Esophagus squamous epithelium (tissue), 5 donors: Measurements from ENCODE around the gene JAZF1. TPM values are rescaled to one million over a fixed set of nuclear protein-coding genes. Genes with fewer than 3 reads are reported as not detected.

ENCODE experiments used
- DNase-seq: peaks from one replicate; lab custom pipeline; 2025; lab: John Stamatoyannopoulos, UW
- H3K27ac ChIP-seq, 4 donors: fragments of 200-600 bp; sonication (generic); one replicate each; pipeline ENCODE4 v1.5.1; 2016 to 2019; ENCODE audit warnings: mild to moderate bottlenecking in 1 of 4
- H3K27me3 ChIP-seq, 4 donors: fragments of 200-600 bp; sonication (generic); 1 replicate in 3 of 4; 2 replicates in 1 of 4; pipeline versions ENCODE4 v1.5.1 to v1.6.0; 2017 to 2021; ENCODE audit warnings: antibody characterized with exemption in 1 of 4
- H3K36me3 ChIP-seq, 3 donors: fragments of 200-600 bp; sonication (generic); one replicate each; pipeline ENCODE4 v1.5.1; 2016 to 2019
- H3K4me1 ChIP-seq, 3 donors: fragments of 200-600 bp; sonication (generic); one replicate each; pipeline ENCODE4 v1.5.1; 2017 to 2019
- H3K4me3 ChIP-seq, 4 donors: fragments of 200-600 bp; sonication (generic); 1 replicate in 3 of 4; 2 replicates in 1 of 4; pipeline ENCODE4 v1.5.1; 2016 to 2019; ENCODE audit warnings: mild to moderate bottlenecking in 2 of 4, moderate library complexity in 1 of 4
- H3K9me3 ChIP-seq, 3 donors: fragments of 200-600 bp; sonication (generic); one replicate each; pipeline ENCODE4 v1.5.1; 2016 to 2019
- POLR2A ChIP-seq, 4 donors: fragments of 450-650 bp; IDR thresholded peaks; one replicate each; pipeline ENCODE4 v1.6.1; 2017; ENCODE audit warnings: antibody characterized with exemption in 4 of 4, mild to moderate bottlenecking in 4 of 4, moderate library complexity in 3 of 4
- WGBS, 2 donors: methylation state at CpG; one replicate each; pipeline ENCODE4 v1.1.5; 2018; 5-methylcytosine and 5-hydroxymethylcytosine counted together
- intact Hi-C: fragments of 100-400 bp; cut with DNase I; formaldehyde crosslinking; loops from one replicate; pipeline ENCODE4 v1.15.0; 2022
- total RNA-seq, 4 donors: library from RNA; depleted of rRNA; stranded (reverse); fragments of >200 nt; gene quantifications; one replicate each; pipeline ENCODE4 v1.1.0, GENCODE V29; 2016
- TF ChIP-seq, protein P1 (sequence below), 6 experiments: fragments of 450-650 bp in 4 of 6; fragments of 200-600 bp in 2 of 6; sonication (generic) in 2 of 6; IDR thresholded peaks; one replicate each; pipeline ENCODE4 v1.5.1; 2016 to 2019; ENCODE audit warnings: antibody characterized with exemption in 6 of 6, mild to moderate bottlenecking in 4 of 6, moderate library complexity in 4 of 6
- donor health status: DM: yes; HTN: yes; CAD: no.

Gene JAZF1
- total RNA-seq, 4 donors from 2014 or later: 1.3 to 8.6 (median 2.0) TPM

DNA sequence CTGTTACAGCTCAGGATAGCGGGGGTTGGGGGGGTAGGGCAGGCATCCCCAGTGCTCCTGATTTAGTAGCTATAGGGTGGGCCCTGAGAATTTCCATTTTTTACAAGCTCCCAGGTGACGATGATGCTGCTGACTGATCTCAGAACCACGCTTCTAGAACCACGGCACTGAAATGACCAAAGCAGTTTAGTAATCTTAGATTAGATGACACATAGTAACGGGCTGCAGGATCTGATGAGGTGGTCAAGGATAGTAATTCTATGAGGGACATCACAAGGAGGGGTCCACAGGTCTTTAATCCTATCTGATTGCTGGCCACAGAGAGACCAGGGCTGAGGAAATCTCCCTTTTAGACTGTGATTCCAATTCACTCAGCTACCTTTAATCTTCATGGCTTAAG is 167.2 kb downstream of the JAZF1 start:
- Histone ChIP-seq H3K36me3 (no peaks in the 10 kb centered on the region), H3K27me3 (no peaks in the 10 kb centered on the region), H3K27ac (no peak overlapping the region), H3K9me3 (no peaks in the 10 kb centered on the region), H3K4me1 (no peaks in the 10 kb centered on the region), H3K4me3 (no peak overlapping the region)
- DNase-seq: no peak
- WGBS, 2 donors: 88 to 97% methylated on average over 5 of the region's 5 CpGs
- no peak for TF ChIP-seq POLR2A (IDR thresholded peaks at IDR 0.05)
- TF ChIP-seq, protein P1, sequence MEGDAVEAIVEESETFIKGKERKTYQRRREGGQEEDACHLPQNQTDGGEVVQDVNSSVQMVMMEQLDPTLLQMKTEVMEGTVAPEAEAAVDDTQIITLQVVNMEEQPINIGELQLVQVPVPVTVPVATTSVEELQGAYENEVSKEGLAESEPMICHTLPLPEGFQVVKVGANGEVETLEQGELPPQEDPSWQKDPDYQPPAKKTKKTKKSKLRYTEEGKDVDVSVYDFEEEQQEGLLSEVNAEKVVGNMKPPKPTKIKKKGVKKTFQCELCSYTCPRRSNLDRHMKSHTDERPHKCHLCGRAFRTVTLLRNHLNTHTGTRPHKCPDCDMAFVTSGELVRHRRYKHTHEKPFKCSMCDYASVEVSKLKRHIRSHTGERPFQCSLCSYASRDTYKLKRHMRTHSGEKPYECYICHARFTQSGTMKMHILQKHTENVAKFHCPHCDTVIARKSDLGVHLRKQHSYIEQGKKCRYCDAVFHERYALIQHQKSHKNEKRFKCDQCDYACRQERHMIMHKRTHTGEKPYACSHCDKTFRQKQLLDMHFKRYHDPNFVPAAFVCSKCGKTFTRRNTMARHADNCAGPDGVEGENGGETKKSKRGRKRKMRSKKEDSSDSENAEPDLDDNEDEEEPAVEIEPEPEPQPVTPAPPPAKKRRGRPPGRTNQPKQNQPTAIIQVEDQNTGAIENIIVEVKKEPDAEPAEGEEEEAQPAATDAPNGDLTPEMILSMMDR (IDR thresholded peaks at IDR 0.05): no peak
- intact Hi-C loops: loop anchor here (10.0 kb wide), 1 partner anchor 819 kb away; no protein-coding TSS in a partner anchor

DNA sequence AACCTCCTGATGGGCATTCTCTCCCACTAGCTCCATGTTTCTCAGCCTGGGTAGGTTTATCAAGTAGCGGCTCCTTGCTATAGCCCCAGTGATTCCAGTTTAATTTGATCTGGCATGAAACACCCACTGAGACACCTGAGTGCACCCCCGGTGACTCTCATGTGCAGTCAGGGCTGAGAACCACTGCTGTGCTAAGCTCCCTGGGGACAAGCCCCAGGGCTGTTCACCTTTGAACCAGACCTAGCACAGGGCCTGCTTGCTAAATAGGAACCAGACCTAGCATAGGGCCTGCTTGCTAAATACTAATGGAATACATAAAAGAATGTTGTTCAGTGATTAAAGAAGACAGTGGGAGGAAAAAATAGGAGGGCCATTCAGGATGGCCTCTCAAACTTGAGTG is 167.6 kb downstream of the JAZF1 start:
- Histone ChIP-seq H3K4me3 (no peak overlapping the region), H3K36me3 (no peaks in the 10 kb centered on the region), H3K9me3 (no peaks in the 10 kb centered on the region), H3K4me1 (no peaks in the 10 kb centered on the region), H3K27me3 (no peaks in the 10 kb centered on the region), H3K27ac (no peak overlapping the region)
- WGBS, 2 donors: 85 to 86% methylated on average over 1 to 2 of the region's 2 CpGs
- TF ChIP-seq, protein P1 (IDR thresholded peaks at IDR 0.05): no peak
- TF ChIP-seq POLR2A (IDR thresholded peaks at IDR 0.05): no peak
- intact Hi-C loops: loop anchor here (10.0 kb wide), 1 partner anchor 818 kb away; no protein-coding TSS in a partner anchor
- no peak for DNase-seq

DNA sequence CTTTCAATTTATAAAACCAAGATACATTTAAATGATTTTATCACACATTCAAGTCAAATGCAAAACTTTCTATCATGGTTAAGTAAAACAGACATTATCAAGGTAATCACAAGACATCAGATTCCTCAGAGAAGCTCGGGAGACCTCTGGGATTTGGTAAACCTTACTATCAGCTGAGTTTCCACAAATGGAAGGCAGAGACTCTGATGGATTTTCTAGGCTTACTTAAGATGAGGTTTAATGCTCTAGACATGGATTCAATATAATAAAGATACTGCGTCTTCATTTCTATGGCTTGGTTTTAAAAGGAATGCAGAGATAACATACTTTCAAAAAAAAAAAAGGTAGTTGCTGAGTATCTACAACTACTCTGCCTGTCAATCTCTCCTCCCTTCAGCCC is 171.7 kb downstream of the JAZF1 start:
- no peaks in the 10 kb centered on the region for H3K9me3 ChIP-seq
- WGBS, 2 donors: 85 to 95% methylated on average over 2 of the region's 2 CpGs
- intact Hi-C loops: no loop called here
- TF ChIP-seq, protein P1 (IDR thresholded peaks at IDR 0.05): no peak
- no peak for TF ChIP-seq POLR2A (IDR thresholded peaks at IDR 0.05)
- H3K36me3 ChIP-seq: no peaks in the 10 kb centered on the region
- no peak for DNase-seq
- H3K4me3 ChIP-seq: no peak overlapping the region
- H3K4me1 ChIP-seq: peaks cover 0 to 12% (median 5%) of the 10 kb centered on the region in 3 donors
- H3K27me3 ChIP-seq: no peaks in the 10 kb centered on the region
- no peak overlapping the region for H3K27ac ChIP-seq

DNA sequence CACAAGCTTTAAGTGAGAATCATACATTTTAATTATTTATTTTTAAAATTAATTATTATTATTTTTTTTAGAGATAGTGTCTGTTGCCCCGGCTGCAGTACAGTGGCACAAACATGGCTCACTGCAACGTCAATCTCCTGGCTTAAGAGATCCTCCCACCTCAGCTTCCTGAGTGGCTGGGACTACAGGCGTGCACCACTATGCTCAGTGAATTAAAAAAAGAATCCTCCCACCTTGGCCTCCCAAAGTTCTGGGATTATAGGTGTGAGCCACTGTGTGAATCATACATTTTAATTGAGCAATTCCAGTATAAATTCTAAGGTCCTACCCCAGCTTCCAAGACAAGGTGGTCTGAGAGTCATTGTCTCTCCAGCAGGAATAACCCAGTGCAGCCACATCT is 172.4 kb downstream of the JAZF1 start:
- no peaks in the 10 kb centered on the region for H3K9me3 ChIP-seq
- no peak for DNase-seq
- H3K27me3 ChIP-seq: no peaks in the 10 kb centered on the region
- H3K4me1 ChIP-seq: peaks cover 0 to 12% (median 5%) of the 10 kb centered on the region in 3 donors
- no peak overlapping the region for H3K4me3 ChIP-seq
- no peak for TF ChIP-seq POLR2A (IDR thresholded peaks at IDR 0.05)
- TF ChIP-seq, protein P1 (IDR thresholded peaks at IDR 0.05): no peak
- no peak overlapping the region for H3K27ac ChIP-seq
- intact Hi-C loops: no loop called here
- 47 to 48% methylated on average over 3 of the region's 3 CpGs for WGBS, 2 donors
- H3K36me3 ChIP-seq: no peaks in the 10 kb centered on the region

DNA sequence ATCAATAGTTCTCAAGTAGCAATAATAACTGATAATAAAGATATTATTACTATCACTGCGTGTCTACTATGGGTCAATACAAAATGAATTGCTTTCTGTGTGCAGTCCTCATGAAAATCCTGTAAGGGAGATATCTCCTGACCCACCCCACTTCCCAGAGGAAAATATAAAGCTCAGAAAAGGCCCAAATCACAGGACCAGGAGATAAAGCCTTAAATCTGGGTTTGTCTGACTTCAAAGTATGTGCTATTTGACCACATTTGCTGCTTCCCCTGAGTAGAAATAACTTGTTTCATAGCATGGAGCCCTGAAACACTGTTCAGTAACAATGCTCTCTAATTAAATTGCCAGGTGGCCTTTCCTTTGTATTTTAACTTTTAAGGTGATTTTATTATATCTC is 174.1 kb downstream of the JAZF1 start:
- Histone ChIP-seq H3K36me3 (no peaks in the 10 kb centered on the region), H3K27ac (no peak overlapping the region), H3K9me3 (no peaks in the 10 kb centered on the region), H3K27me3 (no peaks in the 10 kb centered on the region), H3K4me1 (peaks cover 0 to 12% (median 5%) of the 10 kb centered on the region in 3 donors), H3K4me3 (no peak overlapping the region)
- TF ChIP-seq, protein P1 (IDR thresholded peaks at IDR 0.05): no peak
- no peak for TF ChIP-seq POLR2A (IDR thresholded peaks at IDR 0.05)
- intact Hi-C loops: no loop called here
- DNase-seq: no peak
- 94 to 96% methylated on average over 1 of the region's 1 CpG for WGBS, 2 donors
